Adrenal gland (tissue), 12 donors: Measurements from ENCODE around the gene EPHA6. TPM values are rescaled to one million over a fixed set of nuclear protein-coding genes. Genes with fewer than 3 reads are reported as not detected.
"Not testable (repeated sequence)": the region's sequence is repeated elsewhere in the genome, so short reads cannot be mapped to it uniquely, and the experiment has no call there.

Experiments
- DNase-seq, 7 donors: peaks; one replicate each; pipeline ENCODE4 v3.0.0-alpha.2; 2019 to 2020
- H3K27ac ChIP-seq, 5 donors: fragments of 200-600 bp; sonication (generic) in 4 of 5; 1 replicate in 3 of 5; 2 replicates in 2 of 5; pipeline versions ENCODE4 v1.5.1 to v1.8.0; 2016 to 2020; ENCODE audit warnings: mild to moderate bottlenecking in 1 of 5
- H3K27me3 ChIP-seq: fragments of 200-600 bp; 2 replicates; pipeline ENCODE4 v1.8.0; 2021
- H3K36me3 ChIP-seq, 2 donors: fragments of 200-600 bp; replicated peaks in 1 of 2; 1 replicate in 1 of 2; 2 replicates in 1 of 2; pipeline versions ENCODE4 v1.5.1 to v1.8.0; 2018 to 2022
- H3K4me1 ChIP-seq, 2 donors: fragments of 200-600 bp; replicated peaks in 1 of 2; 1 replicate in 1 of 2; 2 replicates in 1 of 2; pipeline versions ENCODE4 v1.5.1 to v1.8.0; 2018 to 2021
- H3K4me3 ChIP-seq, 4 donors: fragments of 200-600 bp; sonication (generic) in 3 of 4; one replicate each; pipeline ENCODE4 v1.5.1; 2016 to 2018
- H3K9me3 ChIP-seq, 3 donors: fragments of 200-600 bp; sonication (generic) in 1 of 3; replicated peaks in 1 of 3; 1 replicate in 2 of 3; 2 replicates in 1 of 3; pipeline versions ENCODE4 v1.5.1 to v1.8.0; 2016 to 2021
- POLR2A ChIP-seq, 2 donors: fragments of 450-650 bp; IDR thresholded peaks; one replicate each; pipeline ENCODE4 v1.6.1; 2017; ENCODE audit warnings: antibody characterized with exemption in 2 of 2, mild to moderate bottlenecking in 2 of 2, moderate library complexity in 1 of 2
- WGBS, 4 donors: extraction: QIAGEN DNeasy Blood & Tissue Kit in 2 of 4; methylation state at CpG; one replicate each; pipeline versions ENCODE4 v1.1.5 to v1.1.7; 2013 to 2017; 5-methylcytosine and 5-hydroxymethylcytosine counted together
- intact Hi-C, 2 donors: fragments of 100-400 bp; cut with DNase I; formaldehyde crosslinking; loops; one replicate each; pipeline versions ENCODE4 v1.14.1 to v1.15.0; 2022 to 2023
- polyA plus RNA-seq, 3 donors: library from polyadenylated mRNA; stranded (reverse); fragments of 200-250 nt in 2 of 3; fragments of 350-450 nt in 1 of 3; fragmentation: Illumina TruSeq in 1 of 3; extraction: RNeasy Lipid Tissue Mini Kit (QIAGEN cat#74804) in 1 of 3; gene quantifications; one replicate each; pipeline ENCODE4 v1.2.3, GENCODE V29; 2013 to 2014
- total RNA-seq, 9 donors: library from RNA; depleted of rRNA in 4 of 9; stranded (reverse); fragments of >200 nt in 4 of 9; fragments of 120-200 nt in 1 of 9; fragmentation: NEBNext Ultra II Directional in 1 of 9; extraction: Animal tissue kit (Norgen Biotek cat#: 25700) in 1 of 9; gene quantifications; one replicate each; pipeline versions ENCODE4 v1.1.0 to v1.2.4, GENCODE V29; 2013 to 2023
- TF ChIP-seq, protein P1 (sequence below), 6 experiments: fragments of 450-650 bp in 4 of 6; fragments of 200-600 bp in 2 of 6; sonication (generic) in 1 of 6; IDR thresholded peaks; 1 replicate in 5 of 6; 2 replicates in 1 of 6; pipeline versions ENCODE4 v1.5.1 to v1.8.0; 2016 to 2021; ENCODE audit warnings: antibody characterized with exemption in 6 of 6, mild to moderate bottlenecking in 2 of 6, moderate library complexity in 1 of 6
- donor health status: healthy with polysubstance abuse.
- donor health status: Bipolar disorder and iron deficiency.
- donor health status: DM: yes; HTN: yes; CAD: no.
- donor health status: DM: no; HTN: no; CAD: no.
- donor health status: DM: no; HTN: no; CAD: no.
- donor health status: DM: yes; HTN: yes; CAD: no.

Gene EPHA6
- total and polyA plus RNA-seq, 12 donors: 0.07 to 2.1 (median 0.07) TPM; not detected in 9

DNA sequence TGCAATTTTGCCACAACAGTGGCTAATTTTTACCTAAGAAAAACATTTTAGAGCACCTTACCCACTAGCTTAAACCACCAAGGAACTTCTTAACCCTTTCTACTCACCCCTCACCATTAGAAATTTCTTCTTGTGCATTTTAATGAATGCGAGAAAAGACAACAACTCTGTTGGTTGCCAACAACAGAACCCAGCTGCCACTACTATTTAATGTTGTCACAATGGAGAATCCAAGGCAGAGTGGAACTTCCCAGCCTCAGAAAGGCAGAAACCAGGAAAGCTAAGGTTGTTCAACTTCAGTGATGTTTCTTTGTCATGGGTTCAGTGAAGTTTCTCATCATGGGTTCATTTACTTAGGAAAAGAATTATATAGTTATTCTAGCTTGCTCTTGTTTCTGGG is 625.0 kb downstream of the EPHA6 start:
- Histone ChIP-seq H3K27me3 (no peaks in the 10 kb centered on the region), H3K9me3 (peaks cover 0 to 4% (median 0%) of the 10 kb centered on the region in 3 donors), H3K27ac (no peak overlapping the region), H3K4me1 (no peaks in the 10 kb centered on the region), H3K4me3 (no peak overlapping the region), H3K36me3 (no peaks in the 10 kb centered on the region)
- DNase-seq: no peak
- no peak for TF ChIP-seq POLR2A (IDR thresholded peaks at IDR 0.05)
- TF ChIP-seq, protein P1, sequence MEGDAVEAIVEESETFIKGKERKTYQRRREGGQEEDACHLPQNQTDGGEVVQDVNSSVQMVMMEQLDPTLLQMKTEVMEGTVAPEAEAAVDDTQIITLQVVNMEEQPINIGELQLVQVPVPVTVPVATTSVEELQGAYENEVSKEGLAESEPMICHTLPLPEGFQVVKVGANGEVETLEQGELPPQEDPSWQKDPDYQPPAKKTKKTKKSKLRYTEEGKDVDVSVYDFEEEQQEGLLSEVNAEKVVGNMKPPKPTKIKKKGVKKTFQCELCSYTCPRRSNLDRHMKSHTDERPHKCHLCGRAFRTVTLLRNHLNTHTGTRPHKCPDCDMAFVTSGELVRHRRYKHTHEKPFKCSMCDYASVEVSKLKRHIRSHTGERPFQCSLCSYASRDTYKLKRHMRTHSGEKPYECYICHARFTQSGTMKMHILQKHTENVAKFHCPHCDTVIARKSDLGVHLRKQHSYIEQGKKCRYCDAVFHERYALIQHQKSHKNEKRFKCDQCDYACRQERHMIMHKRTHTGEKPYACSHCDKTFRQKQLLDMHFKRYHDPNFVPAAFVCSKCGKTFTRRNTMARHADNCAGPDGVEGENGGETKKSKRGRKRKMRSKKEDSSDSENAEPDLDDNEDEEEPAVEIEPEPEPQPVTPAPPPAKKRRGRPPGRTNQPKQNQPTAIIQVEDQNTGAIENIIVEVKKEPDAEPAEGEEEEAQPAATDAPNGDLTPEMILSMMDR (IDR thresholded peaks at IDR 0.05): no peak
- intact Hi-C loops: no loop called here
- 59 to 79% (median 72%) methylated on average over 1 of the region's 1 CpG for WGBS, 4 donors

DNA sequence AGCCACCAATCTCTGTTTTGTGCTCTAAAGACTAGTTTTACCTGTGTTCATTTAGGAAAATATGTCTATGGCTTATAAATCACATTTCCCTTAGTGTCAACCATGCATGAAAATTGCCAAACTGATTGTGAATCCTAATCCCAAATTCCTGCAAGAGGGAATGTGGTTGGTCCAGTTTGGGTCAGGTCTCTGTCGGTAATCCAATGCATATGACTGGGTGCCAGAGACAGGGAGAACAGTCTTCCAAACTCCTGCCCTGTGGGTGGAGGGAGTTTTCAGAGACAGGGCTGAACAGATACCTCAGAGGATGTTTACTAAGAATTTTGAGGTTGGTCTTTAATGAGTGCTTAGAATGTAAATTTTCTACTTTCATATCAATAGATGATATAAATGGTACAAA is 649.6 kb downstream of the EPHA6 start:
- Histone ChIP-seq H3K27ac (no peak overlapping the region), H3K36me3 (no peaks in the 10 kb centered on the region), H3K27me3 (no peaks in the 10 kb centered on the region), H3K4me1 (no peaks in the 10 kb centered on the region), H3K9me3 (no peaks in the 10 kb centered on the region), H3K4me3 (no peak overlapping the region)
- TF ChIP-seq, protein P1 (IDR thresholded peaks at IDR 0.05): no peak
- TF ChIP-seq POLR2A (IDR thresholded peaks at IDR 0.05): no peak
- no peak for DNase-seq
- WGBS, 4 donors: 13 to 40% (median 35%) methylated on average over 1 of the region's 1 CpG
- intact Hi-C loops: no loop called here

DNA sequence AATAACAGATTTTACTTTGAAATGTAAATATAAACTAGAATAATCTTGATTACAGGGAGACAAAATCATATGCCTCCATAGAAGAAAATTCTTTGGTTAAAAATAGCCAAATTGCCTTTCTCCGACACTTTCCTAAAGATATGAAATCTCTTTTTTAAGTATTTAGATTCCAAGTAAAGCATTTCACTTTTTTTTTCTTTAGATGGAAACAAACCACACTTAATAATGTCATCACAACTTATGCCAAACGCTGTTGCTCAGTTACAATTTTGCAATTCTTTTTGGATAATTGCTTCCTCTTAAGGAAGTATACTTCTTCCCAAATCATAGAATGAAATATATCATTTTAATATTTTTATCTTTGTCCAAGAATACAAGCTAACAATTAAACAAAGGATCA is 656.1 kb downstream of the EPHA6 start:
- DNase-seq: no peak
- no peaks in the 10 kb centered on the region for H3K36me3 ChIP-seq
- TF ChIP-seq, protein P1 (IDR thresholded peaks at IDR 0.05): no peak
- no peak for TF ChIP-seq POLR2A (IDR thresholded peaks at IDR 0.05)

DNA sequence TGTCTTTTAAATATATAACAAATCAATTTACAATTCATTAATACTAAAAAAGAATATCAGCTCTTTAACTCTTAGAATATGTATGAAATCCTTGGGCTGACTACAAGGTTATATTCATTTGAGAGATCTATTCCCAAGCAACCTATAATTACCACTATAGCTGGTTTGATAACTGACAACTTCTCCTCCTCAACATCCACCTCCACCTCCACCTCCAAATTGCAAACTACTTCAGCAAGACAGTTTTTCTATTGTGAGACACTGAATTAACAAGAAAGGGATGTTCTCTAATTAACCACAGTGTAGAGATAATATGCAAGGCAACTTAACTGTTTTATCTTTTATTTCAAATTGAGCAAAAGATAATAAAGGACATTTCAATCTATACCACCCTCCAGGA is 665.3 kb downstream of the EPHA6 start:
- intact Hi-C loops: no loop called here
- Histone ChIP-seq H3K4me1 (no peaks in the 10 kb centered on the region), H3K4me3 (no peak overlapping the region), H3K36me3 (no peaks in the 10 kb centered on the region), H3K27ac (no peak overlapping the region), H3K9me3 (peaks cover 0 to 3% (median 0%) of the 10 kb centered on the region in 3 donors), H3K27me3 (no peaks in the 10 kb centered on the region)
- TF ChIP-seq POLR2A (IDR thresholded peaks at IDR 0.05): no peak
- TF ChIP-seq, protein P1 (IDR thresholded peaks at IDR 0.05): no peak
- no peak for DNase-seq

More for the DNA sequence above, 656.1 kb downstream of the EPHA6 start:
- Histone ChIP-seq H3K9me3 (peaks cover 0 to 8% (median 0%) of the 10 kb centered on the region in 3 donors), H3K27me3 (no peaks in the 10 kb centered on the region), H3K4me1 (no peaks in the 10 kb centered on the region), H3K4me3 (no peak overlapping the region), H3K27ac (no peak overlapping the region)
- intact Hi-C loops: no loop called here
- 65 to 72% (median 66%) methylated on average over 2 of the region's 2 CpGs for WGBS, 4 donors

DNA sequence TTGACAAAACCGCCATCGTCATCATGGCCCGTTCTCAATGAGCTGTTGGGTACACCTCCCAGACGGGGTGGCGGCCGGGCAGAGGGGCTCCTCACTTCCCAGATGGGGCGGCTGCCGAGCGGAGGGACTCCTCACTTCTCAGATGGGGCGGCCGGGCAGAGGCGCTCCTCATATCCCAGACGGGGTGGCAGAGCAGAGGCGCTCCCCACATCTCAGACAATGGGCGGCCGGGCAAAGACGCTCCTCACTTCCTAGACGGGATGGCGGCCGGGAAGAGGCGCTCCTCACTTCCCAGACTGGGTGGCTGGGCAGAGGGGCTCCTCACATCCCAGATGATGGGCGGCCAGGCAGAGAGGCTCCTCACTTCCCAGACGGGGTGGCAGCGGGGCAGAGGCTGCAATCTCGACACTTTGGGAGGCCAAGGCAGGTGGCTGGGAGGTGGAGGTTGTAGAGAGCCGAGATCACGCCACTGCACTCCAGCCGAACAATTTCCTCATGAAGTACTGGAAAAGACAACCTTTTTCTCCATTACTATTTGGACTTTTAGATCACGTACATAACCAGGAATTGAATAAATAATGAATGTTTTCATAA is 666.4 kb downstream of the EPHA6 start:
- DNase-seq, intact Hi-C loops: not testable (repeated sequence)
- 90 to 91% (median 91%) methylated on average over 14 to 29 of the region's 29 CpGs for WGBS, 4 donors

More for the DNA sequence above, 666.4 kb downstream of the EPHA6 start:
- not testable (repeated sequence) for H3K4me1 ChIP-seq, H3K4me3 ChIP-seq, H3K27ac ChIP-seq, H3K9me3 ChIP-seq, H3K27me3 ChIP-seq, H3K36me3 ChIP-seq
